MM.1S (cell line): Measurements from ENCODE around the gene HMX2.

Experiments used
- EZH2 ChIP-seq: fragments of 300-600 bp; sonication (generic); optimal IDR thresholded peaks from 2 replicates; pipeline ENCODE3; 2017; ENCODE audit warnings: low read depth, mild to moderate bottlenecking, antibody characterized with exemption, low read length, mixed read lengths
- TF ChIP-seq, protein P1 (sequence below): fragments of 300-600 bp; sonication (generic); IDR thresholded peaks from 2 replicates; pipeline ENCODE4 v1.5.1; 2016; ENCODE audit warnings: antibody characterized with exemption, low read length, mixed read lengths

DNA sequence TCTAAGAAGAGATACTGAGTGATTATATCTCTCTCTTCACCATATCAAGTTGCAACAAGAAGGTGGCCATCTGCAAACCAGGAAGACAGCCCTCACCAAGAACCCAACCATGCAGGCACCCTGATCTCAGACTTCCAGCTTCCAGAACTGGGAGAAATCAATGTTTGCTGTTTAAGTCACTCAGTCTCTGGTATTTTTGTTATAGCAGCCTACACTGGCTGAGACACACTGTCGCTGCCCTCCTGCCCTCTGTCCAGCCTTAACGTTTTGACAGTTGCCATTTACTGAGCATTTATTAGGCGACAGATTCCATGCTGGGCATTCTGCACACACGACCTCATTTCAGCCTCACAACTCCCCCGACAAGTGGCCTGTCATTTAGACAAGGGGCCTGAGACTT lies 21.7 kb upstream of the HMX2 start:
- TF ChIP-seq, protein P1, sequence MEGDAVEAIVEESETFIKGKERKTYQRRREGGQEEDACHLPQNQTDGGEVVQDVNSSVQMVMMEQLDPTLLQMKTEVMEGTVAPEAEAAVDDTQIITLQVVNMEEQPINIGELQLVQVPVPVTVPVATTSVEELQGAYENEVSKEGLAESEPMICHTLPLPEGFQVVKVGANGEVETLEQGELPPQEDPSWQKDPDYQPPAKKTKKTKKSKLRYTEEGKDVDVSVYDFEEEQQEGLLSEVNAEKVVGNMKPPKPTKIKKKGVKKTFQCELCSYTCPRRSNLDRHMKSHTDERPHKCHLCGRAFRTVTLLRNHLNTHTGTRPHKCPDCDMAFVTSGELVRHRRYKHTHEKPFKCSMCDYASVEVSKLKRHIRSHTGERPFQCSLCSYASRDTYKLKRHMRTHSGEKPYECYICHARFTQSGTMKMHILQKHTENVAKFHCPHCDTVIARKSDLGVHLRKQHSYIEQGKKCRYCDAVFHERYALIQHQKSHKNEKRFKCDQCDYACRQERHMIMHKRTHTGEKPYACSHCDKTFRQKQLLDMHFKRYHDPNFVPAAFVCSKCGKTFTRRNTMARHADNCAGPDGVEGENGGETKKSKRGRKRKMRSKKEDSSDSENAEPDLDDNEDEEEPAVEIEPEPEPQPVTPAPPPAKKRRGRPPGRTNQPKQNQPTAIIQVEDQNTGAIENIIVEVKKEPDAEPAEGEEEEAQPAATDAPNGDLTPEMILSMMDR: no peak
- no peak for TF ChIP-seq EZH2
